HepG2 (cell line): Measurements from ENCODE around the gene LCK. TPM values are rescaled to one million over a fixed set of nuclear protein-coding genes. Genes with fewer than 3 reads are reported as not detected.

Source experiments
- CBFB ChIP-seq: sonication (generic); formaldehyde crosslinking; IDR thresholded peaks from 2 replicates; pipeline ENCODE4 v1.4.0; 2020; ENCODE audit warnings: missing genetic modification reagents
- DMAP1 ChIP-seq: IDR thresholded peaks from 2 replicates; pipeline ENCODE4 v1.6.1; 2016
- FOXP1 ChIP-seq, 2 experiments: fragments of 450-650 bp in 1 of 2; IDR thresholded peaks; 2 replicates each; pipeline ENCODE4 v1.6.1; 2017 to 2018; ENCODE audit warnings: antibody characterized with exemption in 1 of 2
- NR3C1 ChIP-seq: sonication (generic); formaldehyde crosslinking; IDR thresholded peaks from 2 replicates; pipeline ENCODE4 v1.4.0; 2020; ENCODE audit warnings: missing genetic modification reagents
- RBAK ChIP-seq: sonication (generic); formaldehyde crosslinking; IDR thresholded peaks from 2 replicates; pipeline ENCODE4 v1.5.1; 2020; ENCODE audit warnings: mild to moderate bottlenecking, missing genetic modification reagents
- RFX3 ChIP-seq: IDR thresholded peaks from 2 replicates; pipeline ENCODE4 v1.6.1; 2016; ENCODE audit warnings: missing biosample characterization, missing genetic modification reagents
- SIN3A ChIP-seq: IDR thresholded peaks from 2 replicates; pipeline ENCODE4 v1.6.1; 2011; ENCODE audit warnings: low read depth, mild to moderate bottlenecking, control low read depth, low read length, borderline replicate concordance
- YY1 ChIP-seq: IDR thresholded peaks from 2 replicates; pipeline ENCODE4 v1.6.1; 2011; ENCODE audit warnings: low read length, low read depth, moderate library complexity, mild to moderate bottlenecking; ENCODE audit not compliant: insufficient read depth, insufficient replicate concordance
- ZFY ChIP-seq: sonication (generic); formaldehyde crosslinking; IDR thresholded peaks from 2 replicates; pipeline ENCODE4 v1.4.0; 2020; ENCODE audit warnings: missing genetic modification reagents
- ZNF678 ChIP-seq: sonication (generic); formaldehyde crosslinking; IDR thresholded peaks from 2 replicates; pipeline ENCODE4 v1.4.0; 2020; ENCODE audit warnings: mild to moderate bottlenecking, missing genetic modification reagents
- ZNF816 ChIP-seq: sonication (generic); formaldehyde crosslinking; IDR thresholded peaks from 2 replicates; pipeline ENCODE4 v1.8.0; 2022; ENCODE audit warnings: missing genetic modification reagents, mild to moderate bottlenecking, borderline replicate concordance
- ZNF878 ChIP-seq: sonication (generic); formaldehyde crosslinking; IDR thresholded peaks from 2 replicates; pipeline ENCODE4 v1.8.1; 2023; ENCODE audit warnings: mild to moderate bottlenecking, missing genetic modification reagents, moderate library complexity
- polyA plus RNA-seq, 8 experiments: library from polyadenylated mRNA; depleted of rRNA in 3 of 8; stranded (reverse) in 7 of 8; unstranded in 1 of 8; fragments of >200 nt; fragmentation: Illumina TruSeq in 4 of 8; extraction: Trizol in 4 of 8; gene quantifications; 2 replicates each; pipeline versions ENCODE4 v1.2.1 to v1.2.3, GENCODE V29; 2011 to 2016; ENCODE audit warnings: low read depth in 4 of 8, missing spikeins in 1 of 8, mixed read lengths in 1 of 8; ENCODE audit not compliant: insufficient read depth in 1 of 8
- total RNA-seq, 5 experiments: library from RNA; depleted of rRNA; stranded (reverse); fragments of >200 nt; fragmentation: Illumina TruSeq; extraction: Trizol; gene quantifications; 2 replicates each; pipeline ENCODE4 v1.2.3, GENCODE V29; 2016; ENCODE audit warnings: low read depth in 1 of 5
- TF ChIP-seq, protein P1 (sequence below): sonication (generic); formaldehyde crosslinking; IDR thresholded peaks from 2 replicates; pipeline ENCODE4 v1.8.0; 2022; ENCODE audit warnings: missing genetic modification reagents, mild to moderate bottlenecking, borderline replicate concordance
- TF ChIP-seq, protein P2 (sequence below): sonication (generic); formaldehyde crosslinking; IDR thresholded peaks from 2 replicates; pipeline ENCODE4 v1.4.0; 2020; ENCODE audit warnings: missing genetic modification reagents
- TF ChIP-seq, protein P3 (sequence below): IDR thresholded peaks from 2 replicates; pipeline ENCODE4 v1.6.1; 2012; ENCODE audit warnings: low read depth, low read length, improper control_type of control experiment
- TF ChIP-seq, protein P4 (sequence below): sonication (generic); formaldehyde crosslinking; IDR thresholded peaks from 2 replicates; pipeline ENCODE4 v1.4.0; 2020; ENCODE audit warnings: mild to moderate bottlenecking, missing genetic modification reagents
- TF ChIP-seq, protein P5 (sequence below): sonication (generic); formaldehyde crosslinking; IDR thresholded peaks from 2 replicates; pipeline ENCODE4 v1.4.0; 2020; ENCODE audit warnings: low read depth, mild to moderate bottlenecking, missing genetic modification reagents
- TF ChIP-seq, protein P6 (sequence below): sonication (generic); formaldehyde crosslinking; conservative IDR thresholded peaks from 2 replicates; pipeline ENCODE4 v1.8.1; 2023; ENCODE audit warnings: missing genetic modification reagents
- TF ChIP-seq, protein P7 (sequence below): sonication (generic); formaldehyde crosslinking; IDR thresholded peaks from 2 replicates; pipeline ENCODE4 v1.8.1; 2023; ENCODE audit warnings: mild to moderate bottlenecking, inconsistent platforms, moderate library complexity, missing genetic modification reagents, borderline replicate concordance

The LCK gene
- total and polyA plus RNA-seq, 2 of the 13 experiments (the other 11 are each of a cell fraction or from before 2014, with no cell fraction given): 0.93 to 1.8 TPM

DNA sequence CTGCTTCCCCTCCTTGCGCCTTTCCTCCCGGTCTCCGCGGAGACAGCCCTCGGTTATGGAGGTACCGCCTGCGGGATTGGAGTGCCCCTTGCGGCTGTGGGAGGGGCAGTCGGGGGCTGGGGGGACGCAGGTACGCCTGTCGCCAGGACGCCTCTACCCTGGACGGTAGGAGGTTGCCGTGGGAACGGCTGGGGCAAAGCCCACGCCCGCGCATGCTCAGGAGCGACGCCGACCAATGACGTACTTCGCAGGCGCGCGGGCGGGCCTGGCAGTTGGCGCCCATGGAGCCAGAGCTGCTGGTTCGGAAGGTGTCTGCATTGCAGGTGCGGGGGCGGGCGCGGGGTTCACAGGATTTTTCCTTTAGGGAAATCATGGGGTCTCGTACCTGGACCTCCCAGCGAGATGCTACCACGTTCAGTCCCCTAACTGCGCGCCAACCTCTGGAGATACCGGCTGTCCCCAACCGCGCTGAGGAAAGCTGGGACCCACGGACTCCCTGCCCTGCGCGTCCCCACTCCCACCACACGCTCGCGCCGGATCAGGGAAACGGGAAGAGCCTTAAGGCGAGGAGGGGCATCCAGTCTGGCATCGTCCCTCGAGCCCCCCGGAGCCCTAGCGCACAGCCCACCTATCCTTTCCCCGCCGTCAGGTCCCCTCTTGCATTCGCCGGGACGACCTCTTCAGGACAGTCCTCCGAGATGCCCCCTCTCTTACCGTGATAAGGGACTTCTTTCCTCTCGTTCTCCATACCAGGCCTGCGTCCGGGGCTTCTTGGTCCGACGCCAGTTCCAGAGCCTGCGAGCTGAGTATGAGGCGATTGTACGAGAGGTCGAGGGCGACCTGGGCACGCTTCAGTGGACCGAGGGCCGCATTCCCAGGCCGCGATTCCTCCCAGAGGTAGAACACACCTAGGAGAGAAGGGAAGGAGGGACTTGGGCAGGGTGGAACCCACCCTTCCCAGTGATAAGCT lies 45.4 kb upstream of the LCK start, which contains the start of gene IQCC (continued):
- no peak for TF ChIP-seq ZNF678 (CRISPR knock-in tag)
- TF ChIP-seq, protein P1, sequence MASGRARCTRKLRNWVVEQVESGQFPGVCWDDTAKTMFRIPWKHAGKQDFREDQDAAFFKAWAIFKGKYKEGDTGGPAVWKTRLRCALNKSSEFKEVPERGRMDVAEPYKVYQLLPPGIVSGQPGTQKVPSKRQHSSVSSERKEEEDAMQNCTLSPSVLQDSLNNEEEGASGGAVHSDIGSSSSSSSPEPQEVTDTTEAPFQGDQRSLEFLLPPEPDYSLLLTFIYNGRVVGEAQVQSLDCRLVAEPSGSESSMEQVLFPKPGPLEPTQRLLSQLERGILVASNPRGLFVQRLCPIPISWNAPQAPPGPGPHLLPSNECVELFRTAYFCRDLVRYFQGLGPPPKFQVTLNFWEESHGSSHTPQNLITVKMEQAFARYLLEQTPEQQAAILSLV (CRISPR knock-in tag): no peak; the same call in 1 of the 2 replicates
- TF ChIP-seq, protein P2, sequence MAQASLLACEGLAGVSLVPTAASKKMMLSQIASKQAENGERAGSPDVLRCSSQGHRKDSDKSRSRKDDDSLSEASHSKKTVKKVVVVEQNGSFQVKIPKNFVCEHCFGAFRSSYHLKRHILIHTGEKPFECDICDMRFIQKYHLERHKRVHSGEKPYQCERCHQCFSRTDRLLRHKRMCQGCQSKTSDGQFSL (CRISPR knock-in tag): peak; percentile 60; the same call in 1 of the 2 replicates
- TF ChIP-seq ZFY: peak; percentile 77; the same call in 1 of the 2 replicates
- TF ChIP-seq, protein P3, sequence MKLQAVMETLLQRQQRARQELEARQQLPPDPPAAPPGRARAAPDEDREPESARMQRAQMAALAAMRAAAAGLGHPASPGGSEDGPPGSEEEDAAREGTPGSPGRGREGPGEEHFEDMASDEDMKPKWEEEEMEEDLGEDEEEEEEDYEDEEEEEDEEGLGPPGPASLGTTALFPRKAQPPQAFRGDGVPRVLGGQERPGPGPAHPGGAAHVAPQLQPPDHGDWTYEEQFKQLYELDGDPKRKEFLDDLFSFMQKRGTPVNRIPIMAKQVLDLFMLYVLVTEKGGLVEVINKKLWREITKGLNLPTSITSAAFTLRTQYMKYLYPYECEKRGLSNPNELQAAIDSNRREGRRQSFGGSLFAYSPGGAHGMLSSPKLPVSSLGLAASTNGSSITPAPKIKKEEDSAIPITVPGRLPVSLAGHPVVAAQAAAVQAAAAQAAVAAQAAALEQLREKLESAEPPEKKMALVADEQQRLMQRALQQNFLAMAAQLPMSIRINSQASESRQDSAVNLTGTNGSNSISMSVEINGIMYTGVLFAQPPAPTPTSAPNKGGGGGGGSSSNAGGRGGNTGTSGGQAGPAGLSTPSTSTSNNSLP: no peak
- TF ChIP-seq RFX3 (CRISPR knock-in tag): peak; percentile 95
- peak; percentile 65 for TF ChIP-seq YY1
- no peak for TF ChIP-seq ZNF878 (CRISPR knock-in tag)
- no peak for TF ChIP-seq DMAP1 (CRISPR knock-in tag)
- TF ChIP-seq SIN3A: peak; percentile 82; the same call in 1 of the 2 replicates
- no peak for TF ChIP-seq RBAK (CRISPR knock-in tag)
- no peak for TF ChIP-seq NR3C1 (CRISPR knock-in tag)
- TF ChIP-seq CBFB (CRISPR knock-in tag): no peak
- TF ChIP-seq, protein P4, sequence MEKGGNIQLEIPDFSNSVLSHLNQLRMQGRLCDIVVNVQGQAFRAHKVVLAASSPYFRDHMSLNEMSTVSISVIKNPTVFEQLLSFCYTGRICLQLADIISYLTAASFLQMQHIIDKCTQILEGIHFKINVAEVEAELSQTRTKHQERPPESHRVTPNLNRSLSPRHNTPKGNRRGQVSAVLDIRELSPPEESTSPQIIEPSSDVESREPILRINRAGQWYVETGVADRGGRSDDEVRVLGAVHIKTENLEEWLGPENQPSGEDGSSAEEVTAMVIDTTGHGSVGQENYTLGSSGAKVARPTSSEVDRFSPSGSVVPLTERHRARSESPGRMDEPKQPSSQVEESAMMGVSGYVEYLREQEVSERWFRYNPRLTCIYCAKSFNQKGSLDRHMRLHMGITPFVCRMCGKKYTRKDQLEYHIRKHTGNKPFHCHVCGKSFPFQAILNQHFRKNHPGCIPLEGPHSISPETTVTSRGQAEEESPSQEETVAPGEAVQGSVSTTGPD: no peak
- TF ChIP-seq, protein P5, sequence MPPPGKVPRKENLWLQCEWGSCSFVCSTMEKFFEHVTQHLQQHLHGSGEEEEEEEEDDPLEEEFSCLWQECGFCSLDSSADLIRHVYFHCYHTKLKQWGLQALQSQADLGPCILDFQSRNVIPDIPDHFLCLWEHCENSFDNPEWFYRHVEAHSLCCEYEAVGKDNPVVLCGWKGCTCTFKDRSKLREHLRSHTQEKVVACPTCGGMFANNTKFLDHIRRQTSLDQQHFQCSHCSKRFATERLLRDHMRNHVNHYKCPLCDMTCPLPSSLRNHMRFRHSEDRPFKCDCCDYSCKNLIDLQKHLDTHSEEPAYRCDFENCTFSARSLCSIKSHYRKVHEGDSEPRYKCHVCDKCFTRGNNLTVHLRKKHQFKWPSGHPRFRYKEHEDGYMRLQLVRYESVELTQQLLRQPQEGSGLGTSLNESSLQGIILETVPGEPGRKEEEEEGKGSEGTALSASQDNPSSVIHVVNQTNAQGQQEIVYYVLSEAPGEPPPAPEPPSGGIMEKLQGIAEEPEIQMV (CRISPR knock-in tag): no peak
- TF ChIP-seq, protein P6, sequence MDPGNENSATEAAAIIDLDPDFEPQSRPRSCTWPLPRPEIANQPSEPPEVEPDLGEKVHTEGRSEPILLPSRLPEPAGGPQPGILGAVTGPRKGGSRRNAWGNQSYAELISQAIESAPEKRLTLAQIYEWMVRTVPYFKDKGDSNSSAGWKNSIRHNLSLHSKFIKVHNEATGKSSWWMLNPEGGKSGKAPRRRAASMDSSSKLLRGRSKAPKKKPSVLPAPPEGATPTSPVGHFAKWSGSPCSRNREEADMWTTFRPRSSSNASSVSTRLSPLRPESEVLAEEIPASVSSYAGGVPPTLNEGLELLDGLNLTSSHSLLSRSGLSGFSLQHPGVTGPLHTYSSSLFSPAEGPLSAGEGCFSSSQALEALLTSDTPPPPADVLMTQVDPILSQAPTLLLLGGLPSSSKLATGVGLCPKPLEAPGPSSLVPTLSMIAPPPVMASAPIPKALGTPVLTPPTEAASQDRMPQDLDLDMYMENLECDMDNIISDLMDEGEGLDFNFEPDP (CRISPR knock-in tag): no peak
- TF ChIP-seq, protein P7, sequence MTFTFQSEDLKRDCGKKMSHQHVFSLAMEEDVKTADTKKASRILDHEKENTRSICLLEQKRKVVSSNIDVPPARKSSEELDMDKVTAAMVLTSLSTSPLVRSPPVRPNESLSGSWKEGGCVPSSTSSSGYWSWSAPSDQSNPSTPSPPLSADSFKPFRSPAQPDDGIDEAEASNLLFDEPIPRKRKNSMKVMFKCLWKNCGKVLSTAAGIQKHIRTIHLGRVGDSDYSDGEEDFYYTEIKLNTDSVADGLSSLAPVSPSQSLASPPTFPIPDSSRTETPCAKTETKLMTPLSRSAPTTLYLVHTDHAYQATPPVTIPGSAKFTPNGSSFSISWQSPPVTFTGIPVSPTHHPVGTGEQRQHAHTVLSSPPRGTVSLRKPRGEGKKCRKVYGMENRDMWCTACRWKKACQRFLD (CRISPR knock-in tag): 0 out of 2 replicates have a peak, but pooled peaks have one; percentile 20
- TF ChIP-seq FOXP1 (IDR thresholded peaks at IDR 0.05): no peak
- no peak for TF ChIP-seq FOXP1 (CRISPR knock-in tag; IDR thresholded peaks at IDR 0.05)
- no peak for TF ChIP-seq ZNF816 (CRISPR knock-in tag)
